Spleen (tissue), 11 donors: ENCODE data around the gene C16orf54. TPM values are rescaled to one million over a fixed set of nuclear protein-coding genes. Genes with fewer than 3 reads are reported as not detected.

ENCODE experiments used
- DNase-seq: peaks from one replicate; pipeline ENCODE4 v3.0.0-alpha.2; 2020
- H3K27ac ChIP-seq, 8 donors: fragments of 200-600 bp; sonication (generic) in 7 of 8; 1 replicate in 4 of 8; 2 replicates in 4 of 8; pipeline versions ENCODE4 v1.5.0 to v1.8.0; 2016 to 2021; ENCODE audit warnings: inconsistent platforms in 4 of 8, mild to moderate bottlenecking in 4 of 8, moderate library complexity in 1 of 8
- H3K27me3 ChIP-seq, 7 donors: fragments of 200-600 bp; sonication (generic) in 6 of 7; replicated peaks in 1 of 7; 1 replicate in 4 of 7; 2 replicates in 3 of 7; pipeline versions ENCODE4 v1.5.0 to v1.8.0; 2016 to 2021; ENCODE audit warnings: inconsistent platforms in 3 of 7, mild to moderate bottlenecking in 1 of 7
- H3K36me3 ChIP-seq, 6 donors: fragments of 200-600 bp; sonication (generic) in 5 of 6; 1 replicate in 4 of 6; 2 replicates in 2 of 6; pipeline versions ENCODE4 v1.5.0 to v1.8.0; 2016 to 2021; ENCODE audit warnings: inconsistent platforms in 2 of 6
- H3K4me1 ChIP-seq, 6 donors: fragments of 200-600 bp; sonication (generic) in 5 of 6; 1 replicate in 3 of 6; 2 replicates in 3 of 6; pipeline versions ENCODE4 v1.5.0 to v1.8.0; 2016 to 2021; ENCODE audit warnings: inconsistent platforms in 3 of 6
- H3K4me3 ChIP-seq, 8 donors: fragments of 200-600 bp; sonication (generic) in 7 of 8; 1 replicate in 4 of 8; 2 replicates in 4 of 8; pipeline versions ENCODE4 v1.5.0 to v1.8.0; 2016 to 2021; ENCODE audit warnings: inconsistent platforms in 4 of 8, mild to moderate bottlenecking in 4 of 8, moderate library complexity in 2 of 8
- H3K9me3 ChIP-seq, 8 donors: fragments of 200-600 bp; sonication (generic) in 7 of 8; 1 replicate in 4 of 8; 2 replicates in 4 of 8; pipeline versions ENCODE4 v1.5.0 to v1.8.0; 2016 to 2021; ENCODE audit warnings: inconsistent platforms in 4 of 8
- CTCF ChIP-seq, 11 experiments: fragments of 200-600 bp in 7 of 11; fragments of 450-650 bp in 4 of 11; sonication (generic) in 4 of 11; IDR thresholded peaks in 8 of 11; conservative IDR thresholded peaks in 3 of 11; 1 replicate in 7 of 11; 2 replicates in 4 of 11; pipeline versions ENCODE4 v1.4.0 to v1.8.0; 2016 to 2021; ENCODE audit warnings: antibody characterized with exemption in 11 of 11, inconsistent platforms in 4 of 11, mild to moderate bottlenecking in 1 of 11
- POLR2A ChIP-seq, 3 donors: fragments of 450-650 bp; IDR thresholded peaks; one replicate each; pipeline ENCODE4 v1.5.1; 2017; ENCODE audit warnings: antibody characterized with exemption in 3 of 3, mild to moderate bottlenecking in 1 of 3
- POLR2AphosphoS5 ChIP-seq, 3 donors: sonication (generic); formaldehyde crosslinking; IDR thresholded peaks; one replicate each; pipeline ENCODE4 v1.5.1; 2017; ENCODE audit warnings: antibody characterized with exemption in 3 of 3
- WGBS, 5 donors: extraction: QIAGEN DNeasy Blood & Tissue Kit in 3 of 5; methylation state at CpG; one replicate each; pipeline versions ENCODE4 v1.1.5 to v1.1.7; 2013 to 2018; 5-methylcytosine and 5-hydroxymethylcytosine counted together
- intact Hi-C: fragments of 100-400 bp; cut with DNase I; formaldehyde crosslinking; loops from one replicate; pipeline ENCODE4 v1.15.0; 2023; ENCODE audit warnings: low total_unique reads
- polyA plus RNA-seq, 3 donors: library from polyadenylated mRNA; stranded (reverse); fragments of 200-250 nt; gene quantifications; one replicate each; pipeline ENCODE4 v1.2.1, GENCODE V29; 2013
- total RNA-seq, 7 donors: library from RNA; depleted of rRNA in 3 of 7; stranded (reverse); fragments of >200 nt in 3 of 7; fragmentation: NEBNext Ultra II Directional in 4 of 7; extraction: Animal tissue kit (Norgen Biotek cat#: 25700) in 4 of 7; gene quantifications; one replicate each; pipeline versions ENCODE4 v1.1.0 to v1.2.1, GENCODE V29; 2016 to 2021
- donor health status: healthy with polysubstance abuse.
- donor health status: DM: no; HTN: no; CAD: no; lungs with moderate emphysema.
- donor health status: DM: no; HTN: no; CAD: no.
- donor health status: Bipolar disorder and iron deficiency.
- donor health status: healthy.
- donor health status: DM: no; HTN: no; CAD: no.
- donor health status: DM: yes; HTN: yes; CAD: no.

C16orf54 gene
- total and polyA plus RNA-seq, 10 donors = 15.6 to 46.0 (median 35.0) TPM

GRCh38 chr16:29719063-29719462, 26.7 kb downstream of the C16orf54 start:
- TF ChIP-seq POLR2A (IDR thresholded peaks at IDR 0.05) (no peak), POLR2AphosphoS5 (IDR thresholded peaks at IDR 0.05) (no peak), CTCF (IDR thresholded peaks at IDR 0.05 in 8 of 11, conservative IDR thresholded peaks at IDR 0.05 in 3 of 11) (no peak)
- Histone ChIP-seq H3K9me3 (no peaks in the 10 kb centered on the region), H3K27me3 (no peaks in the 10 kb centered on the region), H3K36me3 (no peaks in the 10 kb centered on the region), H3K4me1 (peaks cover 0 to 11% (median 2%) of the 10 kb centered on the region in 6 donors), H3K4me3 (no peak overlapping the region), H3K27ac (no peak overlapping the region)
- no peak for DNase-seq
- WGBS, 5 donors = 29 to 51% (median 43%) methylated on average over 4 of the region's 4 CpGs
- intact Hi-C loops = no loop called here

- Histone ChIP-seq H3K4me1 (peaks cover 0 to 15% (median 2%) of the 10 kb centered on the region in 6 donors), H3K27me3 (no peaks in the 10 kb centered on the region), H3K4me3 (no peak overlapping the region), H3K9me3 (no peaks in the 10 kb centered on the region), H3K36me3 (no peaks in the 10 kb centered on the region), H3K27ac (no peak overlapping the region)
- intact Hi-C loops = no loop called here
- 86 to 94% (median 88%) methylated on average over 7 of the region's 7 CpGs for WGBS, 5 donors
- TF ChIP-seq CTCF (IDR thresholded peaks at IDR 0.05 in 8 of 11, conservative IDR thresholded peaks at IDR 0.05 in 3 of 11) (no peak), POLR2AphosphoS5 (IDR thresholded peaks at IDR 0.05) (no peak), POLR2A (IDR thresholded peaks at IDR 0.05) (no peak)
- peak; percentile 23 for DNase-seq
Observed at GRCh38 chr16:29717113-29717512, 28.7 kb downstream of the C16orf54 start.

- Histone ChIP-seq H3K27ac (no peak overlapping the region), H3K27me3 (no peaks in the 10 kb centered on the region), H3K4me1 (peaks cover 6 to 25% (median 9%) of the 10 kb centered on the region in 6 donors), H3K36me3 (no peaks in the 10 kb centered on the region), H3K9me3 (no peaks in the 10 kb centered on the region), H3K4me3 (no peak overlapping the region)
- intact Hi-C loops = no loop called here
- TF ChIP-seq CTCF (IDR thresholded peaks at IDR 0.05 in 8 of 11, conservative IDR thresholded peaks at IDR 0.05 in 3 of 11) (no peak), POLR2A (IDR thresholded peaks at IDR 0.05) (no peak), POLR2AphosphoS5 (IDR thresholded peaks at IDR 0.05) (no peak)
- 56 to 82% (median 72%) methylated on average over 1 of the region's 1 CpG for WGBS, 5 donors
- DNase-seq = no peak
Observed at GRCh38 chr16:29714972-29715371, 30.8 kb downstream of the C16orf54 start.

- Histone ChIP-seq H3K4me1 (peaks cover 6 to 27% (median 9%) of the 10 kb centered on the region in 6 donors), H3K36me3 (no peaks in the 10 kb centered on the region), H3K27me3 (no peaks in the 10 kb centered on the region), H3K9me3 (no peaks in the 10 kb centered on the region), H3K27ac (no peak overlapping the region), H3K4me3 (no peak overlapping the region)
- 64 to 87% (median 69%) methylated on average over 2 of the region's 2 CpGs for WGBS, 5 donors
- DNase-seq = no peak
- TF ChIP-seq POLR2AphosphoS5 (IDR thresholded peaks at IDR 0.05) (no peak), CTCF (IDR thresholded peaks at IDR 0.05 in 8 of 11, conservative IDR thresholded peaks at IDR 0.05 in 3 of 11) (no peak), POLR2A (IDR thresholded peaks at IDR 0.05) (no peak)
- intact Hi-C loops = no loop called here
Observed at GRCh38 chr16:29714396-29714795, 31.4 kb downstream of the C16orf54 start.
